NCI-H345 (cell line): ENCODE measurements around the gene ZFP62.

ENCODE experiments used
- DNase-seq: peaks from one replicate; lab custom pipeline; 2025; lab: John Stamatoyannopoulos, UW

Gene ZFP62

GRCh38 chr5:180810210-180810958, 50.7 kb downstream of the ZFP62 start:
- peak; percentile 95 for DNase-seq

DNA sequence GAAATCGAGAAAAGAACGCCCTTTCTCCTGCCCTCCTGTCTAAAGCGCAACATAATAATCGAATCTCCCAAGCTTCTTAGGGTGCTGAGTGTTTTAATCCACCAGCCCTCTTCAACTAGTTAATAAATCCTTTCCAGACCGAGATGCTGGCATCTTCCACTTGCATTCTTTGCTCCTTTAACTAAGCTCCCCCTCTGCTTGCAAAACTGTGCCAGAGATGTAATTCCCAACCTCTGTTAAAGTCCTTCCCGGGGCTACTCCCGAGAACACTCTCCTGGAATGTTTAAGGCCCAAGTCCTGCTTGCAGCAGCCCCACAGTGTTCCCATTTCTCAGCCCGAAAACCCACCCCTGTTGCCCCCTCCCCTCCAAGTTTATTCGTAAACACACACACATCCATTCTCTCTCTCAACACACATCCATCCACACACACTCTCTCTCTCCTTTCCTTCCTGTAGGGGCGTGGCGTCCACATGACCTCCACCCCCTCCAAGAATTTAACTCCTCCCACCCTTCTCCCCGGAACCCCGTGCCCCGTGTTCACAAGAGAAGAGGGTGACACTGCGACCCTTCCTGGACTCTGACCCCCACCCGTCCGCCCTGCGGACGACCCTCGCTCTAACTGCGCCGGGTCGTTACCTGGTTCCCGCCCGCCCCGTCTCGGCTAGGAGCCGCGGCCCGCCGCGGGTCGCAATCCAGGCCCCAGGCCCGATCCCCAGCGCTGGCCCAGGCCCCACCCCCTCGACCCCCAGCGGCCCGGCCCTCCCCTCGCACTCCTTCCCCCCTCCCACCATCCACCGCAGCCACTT, 51.5 kb downstream of the ZFP62 start:
- peak; percentile 85 for DNase-seq

DNA sequence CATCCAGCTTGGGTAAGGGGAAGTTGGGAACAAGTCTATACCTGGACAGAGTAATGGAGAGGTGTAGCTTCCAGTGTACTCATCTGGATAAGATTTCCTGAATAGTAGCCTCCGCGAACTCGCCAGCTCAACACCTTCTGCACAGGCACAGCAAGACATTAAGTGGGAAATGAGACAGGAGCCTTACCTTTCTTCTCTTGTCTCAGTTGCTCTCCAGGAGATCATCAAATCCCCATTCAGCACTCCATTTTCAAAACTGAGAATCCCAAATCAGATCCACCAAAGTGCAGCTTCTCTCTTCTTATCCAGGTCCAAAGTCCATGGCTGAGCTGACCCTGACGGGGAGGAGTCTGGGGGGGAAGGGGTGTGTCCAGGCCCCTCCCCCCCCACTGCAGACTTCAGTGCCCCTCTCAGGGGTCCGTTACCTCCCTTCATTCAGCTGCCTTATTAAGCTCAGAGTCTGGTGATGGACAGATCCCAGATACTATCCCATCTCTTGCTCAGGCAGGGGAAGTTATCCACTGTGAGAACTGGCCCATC, 52.5 kb downstream of the ZFP62 start:
- no peak for DNase-seq

- no peak for DNase-seq
Measured at GRCh38 chr5:180807654-180808414, 53.2 kb downstream of the ZFP62 start.

- DNase-seq, result no peak
Measured at GRCh38 chr5:180807046-180807445, 54.0 kb downstream of the ZFP62 start.

DNA sequence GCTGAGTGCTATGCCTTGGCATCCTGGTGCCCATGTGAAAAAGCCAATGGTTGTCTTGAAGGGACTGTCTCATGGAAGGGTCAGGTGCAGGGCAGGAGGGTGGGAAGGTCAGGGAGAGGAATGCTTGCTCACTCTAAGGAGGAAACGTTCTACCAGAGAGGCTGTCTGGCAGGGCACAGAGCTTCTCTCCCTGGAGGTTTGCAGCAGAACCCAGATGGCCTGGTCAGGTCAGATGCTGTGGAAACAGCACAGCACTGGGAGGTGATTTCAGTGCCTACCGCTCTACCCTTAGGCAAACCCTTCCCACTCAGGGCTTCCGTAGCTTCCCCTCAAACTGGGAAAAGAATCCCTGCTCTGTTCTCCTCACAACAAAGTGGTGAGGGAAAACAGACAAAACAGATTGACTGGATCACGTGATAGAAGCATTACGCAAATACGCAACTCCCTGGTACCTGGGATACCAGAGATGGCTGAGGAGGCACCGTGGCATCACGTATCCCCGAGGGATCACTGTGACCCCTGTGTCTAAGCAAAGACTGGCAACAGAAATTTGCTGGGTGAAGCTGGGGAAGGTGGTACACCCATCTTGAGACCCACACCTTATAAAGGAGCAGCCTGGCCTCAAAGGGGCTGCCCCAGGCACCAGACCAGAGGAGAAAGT, 54.6 kb downstream of the ZFP62 start:
- no peak for DNase-seq

DNA sequence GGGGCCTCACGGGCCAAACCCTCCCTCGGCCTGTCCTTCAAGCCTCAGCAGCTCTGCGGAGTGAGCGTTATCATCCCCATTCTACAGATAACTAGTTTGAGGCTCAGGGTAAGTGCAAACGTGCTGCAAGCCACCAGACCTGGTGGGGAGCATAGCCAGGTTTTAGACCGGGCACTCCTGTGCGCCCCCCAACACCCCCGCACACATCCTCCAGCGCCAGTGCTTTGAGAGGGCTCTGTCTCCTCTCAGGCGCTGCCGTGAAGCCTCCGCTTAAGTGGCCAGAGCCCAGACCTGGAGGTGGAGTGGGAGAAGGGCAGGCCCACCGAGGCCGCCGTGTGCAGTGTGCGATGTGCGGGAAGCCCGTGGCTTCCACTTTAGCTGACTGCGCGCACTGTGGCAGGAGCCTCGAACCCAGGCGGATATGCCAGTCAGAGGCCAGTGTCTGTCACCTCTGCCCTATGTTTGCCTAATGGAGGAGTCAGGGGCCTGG, 56.9 kb downstream of the ZFP62 start:
- DNase-seq, result no peak

GRCh38 chr5:180803181-180804128, 57.6 kb downstream of the ZFP62 start:
- no peak for DNase-seq

DNA sequence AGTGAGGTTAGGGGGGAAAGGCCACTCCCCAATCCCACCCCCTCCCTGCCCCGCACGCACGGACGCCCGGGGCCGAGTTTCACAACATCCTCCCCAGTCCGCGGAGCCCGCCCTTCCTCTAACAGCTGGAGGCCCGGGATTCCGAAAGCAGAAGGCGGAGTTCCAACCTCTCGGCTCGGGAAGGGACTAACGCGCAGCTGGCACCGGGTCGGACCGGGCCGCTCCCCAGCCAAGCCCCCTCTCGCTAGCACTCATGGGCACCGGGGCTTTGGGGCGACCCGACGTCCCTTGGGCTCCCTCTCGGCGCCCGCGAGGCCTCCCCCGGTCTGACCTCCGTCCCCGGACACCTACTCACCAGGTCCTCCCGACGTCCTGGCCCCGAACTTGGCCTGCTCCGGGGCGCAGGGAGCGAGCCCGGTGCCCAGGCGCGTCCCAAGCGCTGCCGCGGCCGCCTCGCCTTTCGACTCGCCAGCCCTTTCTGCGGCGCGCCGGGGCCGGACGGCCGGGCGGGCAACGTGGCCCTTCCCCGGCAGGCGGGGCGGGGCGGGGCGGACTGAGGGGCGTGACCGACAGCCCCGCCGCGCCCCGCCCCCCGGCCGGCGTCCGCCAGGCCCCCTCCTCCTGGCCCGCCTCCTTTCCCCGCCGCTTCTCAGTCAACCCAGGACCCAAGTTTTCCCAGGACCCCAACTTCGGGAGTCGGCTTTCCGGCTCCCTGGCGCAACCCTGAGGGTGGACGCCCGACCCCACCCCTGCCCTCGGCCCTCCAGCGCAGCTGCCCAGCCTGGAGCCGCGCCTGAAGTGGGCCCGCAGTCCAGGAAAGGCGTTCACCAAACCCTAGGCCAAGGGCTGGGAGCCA, 58.5 kb downstream of the ZFP62 start, which contains the start of gene MGAT1:
MGAT1 (minus strand) TSS at position 482 of the 856 bp plus-strand sequence. CDS start 9,835 bp downstream, outside the sequence.
- peak; percentile 77 for DNase-seq

- DNase-seq, result no peak
Measured at GRCh38 chr5:180801596-180802324, 59.3 kb downstream of the ZFP62 start.

DNA sequence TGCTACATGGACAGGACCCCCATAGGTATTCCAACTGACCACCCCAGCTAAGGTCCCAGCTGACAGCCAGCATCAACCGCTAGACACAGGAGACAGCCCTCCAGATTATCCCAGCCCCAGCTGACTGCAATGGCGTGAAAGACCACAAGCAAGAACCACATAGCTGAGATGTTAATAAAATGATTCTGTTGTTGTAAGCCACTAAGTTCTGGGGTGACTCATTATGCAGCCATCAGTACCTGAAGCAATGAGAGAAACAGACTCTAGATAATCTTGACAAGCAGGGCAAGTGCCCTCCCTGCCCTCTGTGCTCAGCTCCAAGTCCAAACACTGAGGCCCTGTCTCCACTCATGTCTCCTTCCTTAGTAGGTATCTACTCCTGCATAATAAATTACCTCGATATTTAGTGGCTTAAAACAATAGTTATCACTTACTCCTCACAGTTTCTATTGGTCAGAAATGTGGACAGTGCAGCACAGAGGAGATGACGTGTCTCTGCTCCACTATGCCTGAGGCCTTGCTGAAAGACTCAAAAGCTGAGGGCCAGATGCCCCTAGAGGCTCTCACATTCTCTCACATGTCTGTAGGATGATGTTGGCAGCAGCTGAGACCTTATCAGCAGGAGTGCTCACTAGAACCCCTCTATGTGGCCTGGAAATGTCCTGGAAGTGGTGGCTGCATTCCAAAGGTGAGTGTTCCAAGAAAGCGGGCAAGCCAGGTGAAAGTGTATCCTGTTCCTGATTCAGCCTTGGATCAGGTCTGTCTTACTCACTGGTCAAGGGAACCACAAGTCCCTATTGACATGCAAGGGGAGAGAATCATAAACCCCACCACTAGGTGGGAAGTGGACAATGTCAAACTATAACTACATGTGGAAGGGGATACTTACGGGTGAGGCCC, 60.9 kb downstream of the ZFP62 start:
- DNase-seq, result no peak

GRCh38 chr5:180799194-180799593, 61.9 kb downstream of the ZFP62 start:
- DNase-seq, result peak; percentile 21

DNA sequence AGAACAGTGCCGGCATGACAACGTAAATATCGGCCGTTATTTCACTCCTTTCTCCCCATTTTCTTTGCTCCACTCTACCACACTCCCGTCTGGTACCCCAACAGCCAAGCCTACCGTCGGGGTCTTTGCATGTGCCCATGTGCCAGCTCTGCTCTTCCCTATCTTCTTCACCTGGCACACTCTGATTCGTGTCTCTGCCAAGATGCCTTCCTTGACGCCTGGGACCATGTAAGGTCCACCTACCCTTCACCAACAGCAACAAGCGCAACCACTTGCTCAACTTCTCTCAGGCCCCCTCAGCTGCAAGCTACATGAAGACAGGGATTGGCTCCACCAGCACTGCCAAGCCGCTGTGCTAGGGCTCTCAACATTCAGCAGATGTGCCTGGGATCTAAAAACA, 62.9 kb downstream of the ZFP62 start:
- DNase-seq, result no peak
